PC-9 (cell line): ENCODE data around the gene SNX2. TPM values are rescaled to one million over a fixed set of nuclear protein-coding genes. Genes with fewer than 3 reads are reported as not detected.

Source experiments
- BruUV-seq: library from RNA; stranded (reverse); fragments of 400-500 nt; replicated peaks from 2 replicates; lab custom pipeline; 2021; lab: Mats Ljungman, UMichigan
- CTCF ChIA-PET: fragments of 300-600 bp; sonication (Branson Sonifier 250); formaldehyde crosslinking; loops from one replicate; lab custom pipeline; 2022; ENCODE audit warnings: antibody characterized with exemption; lab: Charles Lee
- POLR2A ChIA-PET: fragments of 300-600 bp; sonication (Branson Sonifier 250); formaldehyde crosslinking; loops from one replicate; lab custom pipeline; 2022; ENCODE audit warnings: antibody characterized with exemption; ENCODE audit not compliant: unreplicated experiment; lab: Charles Lee
- DNase-seq, 2 experiments: peaks; one replicate each; pipeline versions ENCODE4 v3.0.0 to v3.0.0-alpha.2; 2015 to 2022; ENCODE audit warnings: mixed read lengths in 1 of 2
- H2AFZ ChIP-seq: fragments of 200-600 bp; sonication (generic); 2 replicates; pipeline ENCODE4 v1.8.1; 2017; ENCODE audit warnings: antibody characterized with exemption
- H3F3A ChIP-seq: fragments of 200-600 bp; sonication (generic); 2 replicates; pipeline ENCODE4 v1.8.1; 2017; ENCODE audit warnings: antibody characterized with exemption, mild to moderate bottlenecking, low read depth; ENCODE audit not compliant: insufficient read depth
- H3K27ac ChIP-seq: fragments of 200-600 bp; sonication (generic); 2 replicates; pipeline ENCODE4 v1.6.1; 2016; ENCODE audit warnings: mixed run types
- H3K27me3 ChIP-seq: fragments of 200-600 bp; sonication (generic); 2 replicates; pipeline ENCODE4 v1.6.1; 2016; ENCODE audit warnings: low read depth, mixed run types; ENCODE audit not compliant: insufficient read depth
- H3K36me3 ChIP-seq: fragments of 200-600 bp; sonication (generic); 2 replicates; pipeline ENCODE4 v1.6.1; 2016; ENCODE audit warnings: low read depth, mixed run types
- H3K4me1 ChIP-seq: fragments of 200-600 bp; sonication (generic); replicated peaks from 2 replicates; pipeline ENCODE4 v1.6.1; 2016; ENCODE audit warnings: mixed run types; ENCODE audit not compliant: insufficient read depth
- H3K4me2 ChIP-seq: fragments of 200-600 bp; sonication (generic); 2 replicates; pipeline ENCODE4 v1.6.1; 2017; ENCODE audit warnings: mixed run types
- H3K4me3 ChIP-seq: fragments of 200-600 bp; sonication (generic); 2 replicates; pipeline ENCODE4 v1.6.1; 2016; ENCODE audit warnings: mixed run types
- H3K79me2 ChIP-seq: fragments of 200-600 bp; sonication (generic); 2 replicates; pipeline ENCODE4 v1.6.1; 2017; ENCODE audit warnings: low read depth, mixed run types
- H3K9me2 ChIP-seq: fragments of 200-600 bp; sonication (generic); 2 replicates; pipeline ENCODE4 v1.8.1; 2017; ENCODE audit warnings: mild to moderate bottlenecking; ENCODE audit not compliant: insufficient read depth
- H3K9me3 ChIP-seq: fragments of 200-600 bp; sonication (generic); 2 replicates; pipeline ENCODE4 v1.8.1; 2016; ENCODE audit warnings: low read depth; ENCODE audit not compliant: insufficient read depth
- H4K20me1 ChIP-seq: fragments of 200-600 bp; sonication (generic); 2 replicates; pipeline ENCODE4 v1.8.1; 2017; ENCODE audit not compliant: insufficient read depth
- CTCF ChIP-seq: fragments of 200-600 bp; sonication (generic); conservative IDR thresholded peaks from 2 replicates; pipeline ENCODE4 v1.6.1; 2017; ENCODE audit warnings: mixed run types, antibody characterized with exemption, mild to moderate bottlenecking, moderate library complexity
- EZH2 ChIP-seq: fragments of 200-600 bp; sonication (generic); IDR thresholded peaks from 2 replicates; pipeline ENCODE4 v1.8.0; 2017; ENCODE audit warnings: antibody characterized with exemption, low read depth
- intact Hi-C: fragments of 100-400 bp; cut with micrococcal nuclease; formaldehyde crosslinking; loops from one replicate; pipeline ENCODE4 v1.10.0; 2022; ENCODE audit not compliant: unreplicated experiment
- total RNA-seq: library from RNA; stranded (reverse); gene quantifications from 2 replicates; pipeline ENCODE4 v1.2.3, GENCODE V29; 2021

Gene SNX2
- total RNA-seq, 1 experiment from 2014 or later = 42.4 TPM

- CTCF ChIA-PET = no interaction called here
- Histone ChIP-seq H3K4me2 (no peak overlapping the region), H3K4me3 (no peak overlapping the region), H3K79me2 (no peaks in the 10 kb centered on the region), H3K36me3 (no peaks in the 10 kb centered on the region), H3K27ac (no peak overlapping the region), H3F3A (no peaks in the 10 kb centered on the region), H3K9me3 (no peaks in the 10 kb centered on the region), H3K4me1 (peaks cover 11% of the 10 kb centered on the region; the same call in 1 of the 2 replicates), H3K27me3 (no peaks in the 10 kb centered on the region), H4K20me1 (no peaks in the 10 kb centered on the region; the same call in 1 of the 2 replicates), H3K9me2 (no peaks in the 10 kb centered on the region), H2AFZ (no peak overlapping the region)
- intact Hi-C loops = no loop called here
- no TSS peak for BruUV-seq
- no peak for TF ChIP-seq EZH2
- no peak for TF ChIP-seq CTCF
- POLR2A ChIA-PET = no interaction called here
- DNase-seq = no peak
Observed at GRCh38 chr5:122749886-122750285, 25.0 kb upstream of the SNX2 start.

- ChIA-PET POLR2A (interaction anchor here (0.7 kb wide), 1 partner anchor 738 kb away, joined by 3 read pairs; no protein-coding TSS in a partner anchor), CTCF (no interaction called here)
- no peaks in the 10 kb centered on the region for H3K9me2 ChIP-seq
- 0 out of 2 replicates have a peak overlapping the region, but pooled peaks have one; percentile 16 for H3K27ac ChIP-seq
- BruUV-seq = no TSS peak
- intact Hi-C loops = loop anchor here (1.0 kb wide), 1 partner anchor 23 kb away; no protein-coding TSS in a partner anchor
- TF ChIP-seq EZH2 (no peak), CTCF (no peak)
- H3K36me3 ChIP-seq = no peaks in the 10 kb centered on the region
- no peaks in the 10 kb centered on the region for H3K27me3 ChIP-seq
- no peak overlapping the region for H3K4me3 ChIP-seq
- peaks cover 14% of the 10 kb centered on the region; the same call in 1 of the 2 replicates for H3K4me1 ChIP-seq
- no peaks in the 10 kb centered on the region for H3K79me2 ChIP-seq
- H2AFZ ChIP-seq = 0 out of 2 replicates have a peak overlapping the region, but pooled peaks have one; percentile 23
- H4K20me1 ChIP-seq = no peaks in the 10 kb centered on the region
- H3K4me2 ChIP-seq = peak overlapping the region; percentile 35; the same call in 1 of the 2 replicates
- no peaks in the 10 kb centered on the region for H3F3A ChIP-seq
- no peaks in the 10 kb centered on the region for H3K9me3 ChIP-seq
- peak; percentile 74 to 80 for DNase-seq
Observed at GRCh38 chr5:122751293-122751782, 23.5 kb upstream of the SNX2 start.

- H3K4me3 ChIP-seq = no peak overlapping the region
- POLR2A ChIA-PET = no interaction called here
Observed at GRCh38 chr5:122753500-122753899, 21.4 kb upstream of the SNX2 start.

More at GRCh38 chr5:122753500-122753899, 21.4 kb upstream of the SNX2 start:
- H3K4me2 ChIP-seq = no peak overlapping the region
- H3K27me3 ChIP-seq = no peaks in the 10 kb centered on the region
- no peaks in the 10 kb centered on the region for H3F3A ChIP-seq
- H4K20me1 ChIP-seq = no peaks in the 10 kb centered on the region
- no peak for TF ChIP-seq EZH2
- no peak for TF ChIP-seq CTCF
- no peak overlapping the region for H2AFZ ChIP-seq
- H3K9me2 ChIP-seq = no peaks in the 10 kb centered on the region
- H3K36me3 ChIP-seq = no peaks in the 10 kb centered on the region
- no peak for DNase-seq
- H3K4me1 ChIP-seq = peaks cover 14% of the 10 kb centered on the region; the same call in 1 of the 2 replicates
- H3K79me2 ChIP-seq = no peaks in the 10 kb centered on the region
- CTCF ChIA-PET = no interaction called here
- H3K27ac ChIP-seq = no peak overlapping the region
- no TSS peak for BruUV-seq
- no peaks in the 10 kb centered on the region for H3K9me3 ChIP-seq
- intact Hi-C loops = no loop called here
